ENCODE results near the gene HYDIN. TPM values are rescaled to one million over a fixed set of nuclear protein-coding genes. Genes with fewer than 3 reads are reported as not detected.

HYDIN gene
- total and polyA plus RNA-seq, 11 donors = 0.26 to 5.4 (median 1.5) TPM

GRCh38 chr16:71263582-71263981, 33.1 kb upstream of the HYDIN start:
- DNase-seq = no peak
- intact Hi-C loops (cut with DNase I) = no loop called here
- no peak overlapping the region for H3K4me3 ChIP-seq
- no peaks in the 10 kb centered on the region for H3K4me1 ChIP-seq
- TF ChIP-seq CTCF (IDR thresholded peaks at IDR 0.05) = no peak
- TF ChIP-seq POLR2A (IDR thresholded peaks at IDR 0.05) = no peak
- H3K27ac ChIP-seq = no peak overlapping the region
- H3K27me3 ChIP-seq = peaks cover 0 to 12% (median 0%) of the 10 kb centered on the region in 9 donors
- WGBS, 4 donors = 82 to 89% (median 85%) methylated on average over 3 of the region's 3 CpGs
- H3K36me3 ChIP-seq = no peaks in the 10 kb centered on the region
- no peak for ATAC-seq
- H3K9me3 ChIP-seq = no peaks in the 10 kb centered on the region

DNA sequence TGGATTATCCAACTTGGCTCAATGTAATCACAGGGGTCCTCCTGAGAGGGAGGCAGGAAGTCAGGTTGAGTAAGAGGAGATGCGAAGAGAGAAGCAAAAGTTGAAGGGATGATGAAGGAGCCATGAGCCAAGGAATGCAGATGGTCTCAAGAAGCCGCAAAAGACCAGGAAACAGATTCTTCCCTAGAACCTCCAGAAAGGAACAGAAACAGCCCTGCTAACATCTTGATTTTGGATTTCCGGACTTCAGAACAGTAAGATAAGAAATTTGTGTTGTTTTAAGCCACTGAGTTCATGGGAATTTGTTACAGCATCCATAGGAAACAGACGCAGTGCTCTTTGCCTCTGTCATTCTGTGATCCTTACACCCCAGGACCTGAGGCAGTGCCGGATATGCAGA, 31.9 kb upstream of the HYDIN start:
- H3K36me3 ChIP-seq = no peaks in the 10 kb centered on the region
- intact Hi-C loops (cut with DNase I) = no loop called here
- H3K9me3 ChIP-seq = no peaks in the 10 kb centered on the region
- H3K27me3 ChIP-seq = peaks cover 0 to 12% (median 0%) of the 10 kb centered on the region in 9 donors
- no peak overlapping the region for H3K4me3 ChIP-seq
- ATAC-seq = no peak
- no peak for TF ChIP-seq POLR2A (IDR thresholded peaks at IDR 0.05)
- TF ChIP-seq CTCF (IDR thresholded peaks at IDR 0.05) = no peak
- H3K27ac ChIP-seq = no peak overlapping the region
- 56 to 63% (median 59%) methylated on average over 5 of the region's 5 CpGs for WGBS, 4 donors
- DNase-seq = no peak
- H3K4me1 ChIP-seq = no peaks in the 10 kb centered on the region

DNA sequence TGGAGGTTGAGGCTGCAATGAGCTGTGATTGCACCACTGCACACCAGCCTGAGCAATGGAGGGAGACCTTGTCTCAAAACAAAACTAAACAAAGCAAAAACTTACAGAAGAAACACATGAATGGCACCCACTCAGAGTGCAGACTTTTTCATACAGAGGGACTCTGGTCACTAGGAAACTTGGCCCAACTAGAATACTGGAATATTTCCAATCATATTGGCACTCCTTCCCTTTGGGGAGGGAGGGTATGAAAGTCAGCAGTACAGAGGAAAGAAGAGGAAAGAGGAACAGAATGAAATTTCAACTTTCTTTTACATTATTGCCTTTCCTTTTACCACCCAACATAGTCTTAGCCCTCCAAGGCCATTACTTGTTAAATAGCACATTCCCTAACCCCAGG, 30.5 kb upstream of the HYDIN start:
- Histone ChIP-seq H3K36me3 (no peaks in the 10 kb centered on the region), H3K4me1 (no peaks in the 10 kb centered on the region), H3K9me3 (no peaks in the 10 kb centered on the region), H3K27ac (no peak overlapping the region), H3K4me3 (no peak overlapping the region), H3K27me3 (peaks cover 0 to 12% (median 0%) of the 10 kb centered on the region in 9 donors)
- no peak for ATAC-seq
- DNase-seq = no peak
- TF ChIP-seq CTCF (IDR thresholded peaks at IDR 0.05) (no peak), POLR2A (IDR thresholded peaks at IDR 0.05) (no peak)
- intact Hi-C loops (cut with DNase I) = no loop called here

- no peaks in the 10 kb centered on the region for H3K36me3 ChIP-seq
- no peak overlapping the region for H3K4me3 ChIP-seq
- peaks cover 0 to 6% (median 0%) of the 10 kb centered on the region in 12 donors for H3K4me1 ChIP-seq
- ATAC-seq = no peak
- no peak for DNase-seq
- 63 to 72% (median 67%) methylated on average over 5 of the region's 5 CpGs for WGBS, 4 donors
- peaks cover 0 to 12% (median 0%) of the 10 kb centered on the region in 9 donors for H3K27me3 ChIP-seq
- TF ChIP-seq CTCF (IDR thresholded peaks at IDR 0.05) = no peak
- TF ChIP-seq POLR2A (IDR thresholded peaks at IDR 0.05) = no peak
- no peaks in the 10 kb centered on the region for H3K9me3 ChIP-seq
- intact Hi-C loops (cut with DNase I) = no loop called here
- no peak overlapping the region for H3K27ac ChIP-seq
Observed at GRCh38 chr16:71259086-71259485, 28.6 kb upstream of the HYDIN start.

Data from heart left ventricle (tissue), 16 donors.